HS-27A (cell line): ENCODE data around the gene GIT2.
"Not testable (repeated sequence)": the region's sequence is repeated elsewhere in the genome, so short reads cannot be mapped to it uniquely, and the experiment has no call there.

Experiments used
- DNase-seq: peaks from one replicate; pipeline ENCODE4 v3.0.0-alpha.2; 2012; ENCODE audit warnings: low read depth, missing footprints

GIT2 gene

DNA sequence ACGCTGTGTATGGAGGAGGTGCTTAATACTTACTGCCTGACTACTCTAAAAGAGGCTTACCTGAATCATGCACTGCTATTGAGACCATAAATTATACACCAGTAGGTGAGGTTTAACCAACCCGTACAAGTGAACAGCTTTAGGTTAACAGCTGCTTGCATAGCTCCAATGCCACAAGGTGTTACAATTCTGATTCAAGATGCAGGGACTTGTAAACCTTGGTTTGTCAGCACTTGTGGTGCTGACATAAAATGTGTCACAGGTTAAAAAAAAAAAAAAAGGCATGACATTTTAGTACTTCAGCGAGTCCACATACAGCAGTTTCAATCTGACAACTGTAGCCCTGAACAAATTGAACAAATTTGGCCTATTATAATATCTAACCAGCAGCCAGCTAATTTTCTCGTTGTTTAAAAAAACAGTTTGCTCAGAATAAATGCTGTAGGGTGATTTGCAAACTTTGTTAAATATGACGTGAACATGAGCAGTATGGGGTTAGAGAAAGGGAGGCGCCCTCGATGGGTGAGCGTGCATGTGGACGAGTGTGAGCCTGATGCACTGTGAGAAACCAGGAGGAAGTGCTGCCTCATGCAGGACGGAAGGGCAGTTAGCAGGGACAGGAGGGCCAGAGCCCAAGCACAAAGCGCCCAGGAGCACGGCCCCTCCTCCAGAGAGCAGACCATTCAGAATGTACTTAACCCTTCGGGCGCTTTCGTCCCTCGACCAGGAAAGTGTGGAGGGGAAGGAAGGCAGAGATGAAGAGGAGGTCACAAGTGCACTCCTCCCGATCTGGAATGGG lies 51.4 kb downstream of the GIT2 start:
- DNase-seq = no peak

DNA sequence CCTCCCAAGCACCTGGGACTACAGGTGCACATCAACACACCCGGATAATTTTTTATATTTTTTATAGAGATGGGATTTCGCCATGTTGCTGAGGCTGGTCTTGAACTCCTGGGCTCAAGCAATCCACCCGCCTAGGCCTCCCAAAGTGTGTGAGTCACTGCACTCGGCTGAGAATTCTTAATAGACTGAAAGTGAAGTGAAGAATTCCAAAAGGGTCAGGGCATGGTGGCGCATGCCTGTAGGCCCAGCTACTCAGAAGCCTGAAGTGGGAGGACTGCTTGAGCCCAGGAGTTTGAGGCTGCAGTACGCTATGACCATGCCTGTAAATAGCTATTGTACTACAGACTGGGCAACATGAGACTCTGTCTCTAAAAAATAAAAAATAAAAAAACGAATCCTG lies 52.4 kb downstream of the GIT2 start:
- DNase-seq = no peak

DNA sequence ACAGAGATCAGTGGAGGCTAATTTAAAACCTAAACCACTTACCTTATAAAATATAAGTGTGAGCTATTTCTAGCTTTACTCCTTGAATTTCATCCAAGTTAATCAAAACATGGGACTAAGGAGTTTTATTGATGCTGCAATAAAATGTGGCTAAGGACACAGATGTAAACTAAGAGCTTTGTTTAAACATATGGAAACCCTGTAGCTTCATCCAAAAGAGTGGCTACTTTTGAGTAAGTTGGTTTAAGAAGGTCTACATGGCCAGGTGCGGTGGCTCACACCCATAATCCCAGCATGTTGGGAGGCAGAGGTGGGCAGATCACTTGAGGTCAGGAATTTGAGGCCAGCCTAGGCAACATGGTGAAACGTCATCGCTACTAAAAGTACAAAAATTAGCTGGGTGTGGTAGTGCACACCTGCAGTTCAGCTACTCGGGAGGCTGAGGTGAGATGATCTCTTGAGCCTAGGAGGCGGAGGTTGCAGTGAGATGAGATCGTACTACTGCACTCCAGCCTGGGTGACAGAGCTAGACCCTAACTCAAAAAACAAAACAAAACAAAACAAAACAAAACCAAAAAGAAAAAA lies 55.7 kb downstream of the GIT2 start:
- no peak for DNase-seq

DNA sequence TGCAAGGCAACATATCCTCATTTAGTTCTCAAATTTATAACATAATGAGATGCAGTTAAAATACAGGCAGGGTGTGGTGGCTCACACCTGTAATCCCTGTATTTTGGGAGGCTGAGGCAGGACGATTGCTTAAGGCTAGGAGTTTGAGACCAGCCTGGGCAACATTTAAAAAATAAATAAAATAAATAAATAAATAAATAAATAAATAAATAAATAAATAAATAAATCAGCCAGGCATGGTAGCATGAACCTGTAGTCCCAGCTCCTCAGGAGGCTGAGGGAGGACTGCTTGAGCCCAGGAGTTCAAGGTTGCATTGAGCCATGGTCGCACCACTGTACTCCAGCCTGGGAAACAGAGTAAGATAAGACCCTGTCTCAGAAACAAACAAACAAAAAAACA lies 56.7 kb downstream of the GIT2 start:
- DNase-seq = no peak

DNA sequence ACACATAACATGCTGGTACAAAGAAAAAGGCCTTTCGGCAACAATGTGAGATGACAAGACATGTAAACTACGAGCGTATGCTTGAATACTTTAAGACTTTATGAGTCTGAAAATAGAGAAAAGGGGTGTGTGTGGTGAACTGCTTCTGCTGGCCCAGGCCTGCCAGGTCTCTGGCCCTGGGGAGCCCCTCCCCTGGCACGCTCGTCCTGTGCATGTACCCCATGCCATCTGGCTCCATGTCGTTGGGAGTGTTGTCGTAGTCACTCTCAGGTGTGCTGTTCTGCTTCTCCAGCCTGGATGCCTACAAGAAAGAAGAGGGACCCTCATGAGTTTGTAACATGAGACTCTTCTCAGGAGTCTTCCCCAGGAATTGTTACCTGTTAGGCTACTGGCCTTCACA lies 57.2 kb downstream of the GIT2 start:
- DNase-seq = no peak

DNA sequence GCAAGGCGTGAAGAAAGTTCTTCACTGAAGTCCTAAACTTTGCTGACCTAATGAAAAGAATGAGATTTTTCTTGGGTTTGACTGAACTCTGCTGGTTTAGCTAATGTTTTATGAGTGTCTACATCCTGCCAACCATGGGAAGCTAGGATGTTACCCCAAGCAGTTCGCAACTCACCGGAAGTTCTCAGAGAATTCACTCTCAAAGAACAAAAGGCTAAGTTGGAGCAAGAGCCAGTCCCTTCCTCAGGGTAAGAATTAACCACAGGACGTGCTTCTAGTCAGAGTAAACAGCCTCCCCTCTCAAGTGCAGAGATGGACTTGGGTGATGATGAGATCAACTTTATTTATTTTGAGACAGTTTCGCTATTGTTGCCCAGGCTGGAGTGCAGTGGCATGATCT lies 58.8 kb downstream of the GIT2 start:
- DNase-seq = no peak

DNA sequence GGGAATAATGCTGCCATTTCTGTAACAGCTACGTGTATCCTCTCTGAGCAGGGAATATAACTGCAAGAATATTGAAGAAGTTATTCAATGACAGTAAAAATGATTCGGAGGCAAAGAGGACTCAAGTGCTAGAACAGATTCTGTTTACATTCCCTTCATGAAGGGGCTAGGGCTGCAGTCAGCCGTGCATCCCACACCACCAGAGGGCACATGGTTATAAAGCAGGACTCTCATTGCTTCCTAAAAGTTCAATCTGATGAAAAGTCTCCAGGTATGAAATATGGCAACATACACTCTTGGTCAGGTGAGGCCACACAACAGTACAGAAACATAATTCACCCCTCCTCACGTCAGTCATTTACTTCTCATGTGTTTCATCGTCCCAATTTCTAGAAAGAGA lies 62.1 kb downstream of the GIT2 start:
- DNase-seq = no peak

DNA sequence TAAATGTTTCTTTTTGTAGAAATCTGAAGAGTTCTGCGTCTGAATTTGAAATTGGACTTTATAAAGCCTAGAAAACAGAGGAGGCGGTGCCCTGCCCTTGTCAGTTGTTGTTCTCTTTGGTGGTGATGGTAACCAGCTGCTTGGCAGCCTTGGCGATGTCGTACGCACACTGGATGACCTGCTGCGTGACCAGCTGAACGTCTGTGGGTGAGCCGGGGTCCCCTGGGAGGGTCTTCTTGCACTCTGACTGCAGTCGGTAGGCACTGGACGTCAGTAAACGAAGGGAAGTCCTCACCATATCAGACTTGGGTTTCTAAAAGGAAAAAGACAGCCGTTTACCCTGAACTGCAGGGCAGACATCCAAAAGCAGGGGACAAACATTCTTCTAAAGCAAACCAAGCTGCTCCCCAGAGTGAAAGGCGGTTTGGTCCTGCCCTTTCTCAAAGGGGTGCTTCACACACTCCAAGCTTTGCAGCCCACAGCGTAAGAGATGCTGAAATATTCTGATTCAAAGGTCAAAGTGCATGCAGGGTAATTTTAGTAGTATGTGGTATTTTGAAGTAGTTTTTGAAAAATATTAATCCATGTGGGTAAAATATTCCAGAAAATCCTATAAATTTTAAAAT lies 63.2 kb downstream of the GIT2 start:
- DNase-seq = no peak

DNA sequence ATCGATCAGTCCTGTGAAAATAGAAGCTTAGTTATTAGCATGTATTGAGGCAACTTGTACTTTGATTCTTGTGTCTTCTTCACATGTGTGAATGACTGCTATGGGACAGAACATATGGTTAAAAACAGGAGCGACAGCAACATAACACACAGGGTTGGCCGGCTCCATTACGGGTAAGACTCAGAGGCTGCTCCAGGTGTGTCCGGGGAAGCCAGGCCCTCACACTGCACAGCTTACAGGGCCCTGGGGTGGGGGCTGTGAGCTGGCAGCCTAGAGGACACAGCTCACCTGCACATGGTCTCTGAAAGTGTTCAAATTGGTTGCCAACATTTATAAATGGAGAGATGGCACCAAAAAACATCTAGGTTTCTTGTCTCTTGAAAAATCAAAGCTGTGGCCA lies 65.0 kb downstream of the GIT2 start:
- DNase-seq = no peak

DNA sequence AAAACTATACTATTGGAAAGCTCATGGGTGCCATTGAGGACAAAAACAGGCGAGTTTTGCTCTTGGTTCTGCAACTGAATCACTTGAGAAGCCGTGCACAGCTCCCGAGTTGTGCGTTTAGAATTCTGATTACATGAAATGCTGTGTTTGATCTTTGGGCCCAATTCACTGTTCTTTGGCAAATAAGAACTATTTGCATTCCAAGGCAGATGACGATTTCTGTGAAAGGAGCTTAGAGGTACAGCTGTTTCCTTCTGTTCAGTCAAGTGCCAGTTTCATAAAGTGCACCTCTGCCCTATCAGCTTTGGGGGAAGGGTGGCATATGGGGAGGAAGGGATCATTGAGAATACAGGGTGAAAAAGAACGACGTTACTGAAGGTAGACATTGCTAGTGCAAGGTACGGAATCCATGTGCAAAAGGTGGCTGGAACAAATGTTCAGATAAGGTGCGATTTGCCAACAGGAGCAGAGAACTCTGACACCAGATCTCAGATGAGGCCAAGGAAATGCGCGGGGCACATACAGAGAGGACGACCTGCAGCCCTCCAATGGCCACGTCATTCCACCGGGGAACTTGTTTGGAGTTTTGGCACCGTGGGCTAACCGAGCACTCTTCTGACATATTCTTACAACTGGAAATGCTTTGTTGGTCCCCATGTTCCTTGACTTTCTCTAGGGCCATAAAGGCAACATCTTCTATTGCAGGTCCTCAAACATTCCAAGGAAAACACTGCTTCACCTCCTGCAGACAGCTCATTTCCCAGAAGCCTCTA lies 66.0 kb downstream of the GIT2 start:
- no peak for DNase-seq

DNA sequence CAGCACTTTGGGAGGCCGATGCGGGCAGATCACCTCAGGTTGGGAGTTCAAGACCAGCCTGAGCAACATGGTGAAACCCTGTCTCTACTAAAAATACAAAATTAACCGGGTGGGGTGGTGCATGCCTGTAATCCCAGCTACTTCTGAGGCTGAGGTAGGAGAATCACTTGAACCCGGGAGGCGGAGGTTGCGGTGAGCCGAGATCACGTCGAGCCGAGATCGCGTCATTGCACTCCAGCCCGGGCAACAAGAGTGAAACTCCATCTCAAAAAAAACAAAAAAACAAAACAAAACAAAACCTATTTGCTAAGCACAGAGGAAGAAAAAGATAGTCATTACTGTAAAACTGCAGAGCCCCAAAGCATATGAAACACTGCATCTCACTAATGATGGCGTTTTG lies 66.8 kb downstream of the GIT2 start:
- not testable (repeated sequence) for DNase-seq

DNA sequence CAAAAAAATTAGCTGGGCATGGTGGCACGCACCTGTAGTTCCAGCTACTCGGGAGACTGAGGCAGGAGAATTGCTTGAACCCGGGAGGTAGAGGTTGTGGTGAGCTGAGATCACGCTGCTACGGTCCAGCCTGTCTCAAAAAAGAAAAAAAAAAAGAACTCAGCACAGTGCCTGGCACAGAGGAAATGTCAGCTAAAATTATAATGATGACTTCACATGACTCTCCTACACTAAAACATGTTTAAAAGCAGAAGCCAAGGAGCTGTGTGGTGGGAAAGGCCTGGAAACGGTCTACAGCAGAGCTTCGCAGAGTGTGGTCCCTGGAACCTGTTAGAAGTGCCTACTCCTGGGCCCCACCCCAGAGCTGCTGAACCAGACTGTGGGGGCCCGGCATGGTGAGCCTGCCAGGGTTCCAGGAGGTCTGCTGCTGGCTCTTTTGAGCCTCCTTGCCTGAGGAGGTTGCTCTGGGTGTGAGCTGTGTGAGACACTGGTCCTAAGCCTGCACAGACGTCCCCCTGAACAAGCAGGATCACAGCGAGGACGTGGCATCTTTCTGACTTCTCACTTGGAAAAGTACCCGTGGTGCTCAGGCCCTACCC lies 68.0 kb downstream of the GIT2 start:
- no peak for DNase-seq

DNA sequence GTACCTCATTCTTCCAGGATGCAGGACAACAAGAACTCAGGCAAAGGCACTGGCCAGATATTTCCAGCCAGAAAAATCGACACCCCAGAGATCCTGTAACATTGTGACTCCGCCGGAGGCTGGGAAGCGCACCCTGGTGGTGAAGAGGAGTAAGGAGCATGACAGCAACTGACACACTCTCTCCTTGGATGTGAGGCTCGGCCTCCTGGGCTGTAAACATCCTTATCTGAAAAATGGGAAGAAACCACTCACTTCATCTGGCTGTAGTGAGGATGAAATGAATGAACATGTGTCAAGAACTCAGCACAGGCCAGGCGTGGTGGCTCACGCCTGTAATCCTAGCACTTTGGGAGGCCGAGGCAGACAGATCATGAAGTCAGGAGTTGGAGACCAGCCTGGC lies 68.5 kb downstream of the GIT2 start:
- DNase-seq = no peak

DNA sequence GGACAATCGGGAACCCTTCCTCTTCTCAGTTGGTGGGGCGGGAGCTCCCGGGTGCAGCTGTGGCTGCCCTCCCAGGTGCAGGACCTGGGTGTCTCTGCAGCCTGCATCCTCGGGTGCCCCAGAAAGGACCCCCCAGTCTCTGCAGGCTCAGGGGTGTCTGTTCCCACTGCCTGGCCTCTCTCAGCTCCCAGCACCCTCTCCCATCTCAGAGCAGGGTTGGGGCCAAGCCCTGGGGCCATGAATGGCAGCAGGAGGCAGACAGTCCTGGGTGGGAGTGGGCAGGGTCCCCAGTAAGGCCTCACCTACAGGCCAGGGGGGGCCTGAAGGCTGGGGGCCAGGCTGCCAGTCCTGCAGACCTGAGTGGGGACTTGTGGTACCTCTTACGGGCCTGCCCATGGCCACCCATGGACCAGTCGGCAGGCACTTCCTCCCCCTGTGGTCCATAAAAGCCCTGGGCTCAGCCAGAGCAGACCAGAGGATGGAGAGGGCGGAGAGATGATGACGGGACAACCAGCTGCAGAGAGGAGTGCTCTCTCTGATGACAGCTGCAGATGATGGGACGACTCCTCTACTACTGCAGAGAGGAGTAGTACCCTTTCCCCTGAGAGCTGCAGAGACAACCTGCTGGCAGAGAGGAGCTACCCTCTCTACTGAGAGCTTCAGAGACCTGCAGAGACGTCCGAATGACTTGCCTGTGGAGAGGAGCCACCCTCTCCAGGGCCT lies 69.5 kb downstream of the GIT2 start:
- no peak for DNase-seq

DNA sequence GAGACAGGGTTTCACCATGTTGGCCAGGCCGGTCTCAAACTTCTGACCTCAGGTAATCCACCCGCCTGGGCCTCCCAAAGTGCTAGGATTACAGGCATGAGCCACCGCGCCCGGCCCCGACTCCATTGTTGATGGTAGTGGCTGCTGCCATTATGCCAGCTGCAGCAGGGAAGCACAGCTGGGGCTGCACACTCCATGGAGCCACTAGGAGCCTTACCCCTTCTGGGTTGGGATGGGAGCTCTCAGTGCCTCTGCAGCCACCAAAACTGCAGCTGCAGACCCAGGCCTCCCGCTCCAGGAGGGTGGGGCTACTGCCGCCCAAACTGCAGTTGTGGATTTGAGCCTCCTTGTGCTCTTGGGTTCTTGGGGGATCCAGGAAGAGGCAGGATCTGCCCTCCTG lies 70.2 kb downstream of the GIT2 start:
- DNase-seq = no peak

DNA sequence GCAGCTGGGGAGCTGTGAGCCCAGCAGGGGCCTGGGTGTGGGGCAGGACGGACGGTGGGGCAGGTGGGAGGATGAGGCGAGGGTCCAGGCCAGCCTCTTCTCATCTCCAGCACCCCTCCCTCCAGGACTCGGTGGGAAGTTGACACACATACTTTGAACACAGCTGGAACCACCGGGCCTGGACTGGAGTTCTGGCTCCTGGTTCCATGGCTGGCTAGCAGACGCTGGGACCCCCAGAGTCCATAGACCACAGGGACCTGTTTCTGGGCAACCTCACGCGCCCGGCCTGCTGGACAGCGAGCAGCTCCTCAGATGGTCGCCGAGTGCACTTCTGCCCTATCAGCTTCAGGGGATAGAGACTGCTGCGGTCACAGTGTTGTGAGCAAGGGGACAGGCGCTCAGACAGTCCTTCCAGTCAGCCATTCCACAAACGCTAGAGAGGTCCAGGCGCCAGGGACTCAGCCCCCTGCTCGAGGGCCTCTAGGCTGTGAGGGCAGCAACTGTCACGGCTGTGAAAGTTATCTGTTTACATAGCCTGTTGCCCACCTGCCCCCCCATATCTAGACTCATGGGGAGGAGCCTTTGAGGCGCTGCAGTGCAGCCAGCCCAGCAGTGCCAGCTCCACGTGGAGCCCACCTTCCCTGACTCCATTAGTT lies 70.9 kb downstream of the GIT2 start:
- no peak for DNase-seq

DNA sequence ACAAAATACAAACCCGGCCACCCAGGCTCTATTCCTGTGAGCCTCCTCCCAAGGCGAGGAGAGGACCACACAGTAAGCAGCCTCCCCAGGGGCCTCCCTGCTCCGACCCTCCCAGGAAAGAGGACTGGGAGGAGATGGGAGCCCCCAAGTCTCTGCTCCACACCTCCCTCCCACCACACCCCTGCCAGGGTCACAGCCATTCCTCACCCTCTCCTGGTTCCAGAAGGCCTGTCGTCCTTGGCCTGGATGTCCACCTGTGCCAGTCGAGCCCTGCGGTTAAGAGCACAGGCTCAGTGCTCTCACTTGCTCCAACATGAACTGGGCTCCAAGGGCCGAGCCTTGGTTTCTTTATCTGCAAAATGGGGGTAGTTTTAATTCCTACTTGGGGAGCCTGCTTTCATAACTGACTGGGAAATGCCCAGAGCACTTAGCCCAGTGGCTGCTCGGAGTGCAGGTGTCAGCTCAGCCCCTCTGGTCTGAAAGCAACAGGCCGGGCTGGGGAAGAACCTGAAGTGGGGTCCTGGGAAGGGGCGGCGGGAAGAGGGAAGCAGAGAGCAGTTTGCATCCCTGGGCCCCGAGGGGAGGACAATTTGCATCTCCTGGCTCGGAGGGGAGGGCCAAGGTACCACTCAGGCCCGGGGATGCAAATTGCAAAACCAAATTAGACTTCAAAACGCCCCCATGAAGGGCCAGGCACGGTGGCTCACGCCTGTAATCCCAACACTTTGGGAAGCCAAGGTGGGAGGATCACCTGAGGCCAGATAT lies 72.5 kb downstream of the GIT2 start:
- DNase-seq = no peak

DNA sequence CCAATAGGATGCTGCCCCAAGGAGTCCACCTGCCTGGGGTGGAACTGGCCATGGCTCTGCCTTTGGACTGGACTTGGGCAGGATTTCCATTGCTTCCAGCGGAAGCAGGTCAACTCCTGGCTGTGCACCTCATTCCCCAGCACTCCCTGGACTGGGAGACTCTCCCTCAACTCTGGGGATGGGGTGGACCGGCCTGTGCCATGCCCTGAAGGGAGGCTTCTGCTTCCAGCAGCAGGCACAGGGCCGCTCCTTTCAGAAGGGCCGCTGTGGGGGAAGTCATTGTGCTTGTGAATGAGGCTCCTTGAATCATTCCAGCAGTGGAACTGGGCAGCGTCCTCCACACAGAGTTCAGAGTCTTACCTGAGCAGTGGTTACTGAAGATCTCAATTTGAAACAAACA lies 73.1 kb downstream of the GIT2 start:
- no peak for DNase-seq

DNA sequence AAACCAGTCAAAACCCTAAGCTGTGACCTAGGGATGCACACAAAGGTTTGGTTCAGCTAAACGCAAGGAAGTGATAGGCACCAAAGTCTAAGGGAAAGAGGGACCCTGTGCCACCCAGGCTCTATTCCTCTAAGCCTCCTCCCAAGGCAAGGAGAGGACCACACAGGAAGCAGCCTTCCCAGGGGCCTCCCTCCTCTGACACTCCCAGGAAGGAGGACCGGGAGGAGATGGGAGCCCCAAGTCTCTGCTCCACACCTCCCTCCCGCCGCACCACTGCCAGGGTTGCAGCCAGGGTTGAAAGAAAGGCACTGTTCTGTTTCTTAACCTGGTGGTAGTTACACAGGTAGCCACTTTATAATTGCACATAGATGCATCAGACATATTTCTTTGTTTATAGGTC lies 74.2 kb downstream of the GIT2 start:
- no peak for DNase-seq

DNA sequence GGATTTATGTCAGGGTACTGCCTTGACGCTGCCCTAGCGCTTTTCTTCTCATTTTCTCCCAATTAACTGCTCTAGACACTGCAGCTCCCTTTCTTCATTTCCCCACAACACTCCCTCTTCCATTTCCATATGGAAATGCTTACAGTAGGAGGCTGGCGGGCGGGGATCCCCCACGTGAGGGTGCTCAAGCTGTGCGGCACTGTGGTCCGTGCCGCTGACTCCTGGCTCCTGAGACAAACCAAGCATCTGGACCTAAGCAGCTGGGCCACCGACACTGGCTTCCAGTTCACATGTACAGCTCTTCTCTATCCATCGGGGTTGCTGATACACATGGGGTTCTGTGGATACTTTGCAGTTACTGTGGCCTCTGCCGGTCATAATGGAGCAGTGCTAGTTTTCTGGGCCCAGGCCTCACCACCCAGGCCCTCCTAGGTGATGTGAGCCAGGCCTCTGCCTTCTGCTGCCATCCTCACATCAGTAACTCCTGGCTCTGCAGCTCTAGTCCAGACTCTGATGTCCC lies 75.8 kb downstream of the GIT2 start:
- DNase-seq = no peak
